Stomach (tissue), 9 donors: Measurements from ENCODE around the gene PALD1. TPM values are rescaled to one million over a fixed set of nuclear protein-coding genes. Genes with fewer than 3 reads are reported as not detected.

ENCODE experiments used
- DNase-seq, 2 donors: peaks; one replicate each; pipeline versions ENCODE4 v3.0.0 to v3.0.0-alpha.2; 2013 to 2019
- H3K27ac ChIP-seq, 5 donors: fragments of 200-600 bp in 4 of 5; sonication (generic) in 4 of 5; one replicate each; pipeline ENCODE4 v1.5.1; 2013 to 2019; ENCODE audit warnings: mild to moderate bottlenecking in 1 of 5, moderate library complexity in 1 of 5
- H3K27me3 ChIP-seq, 3 donors: fragments of 200-600 bp; sonication (generic); one replicate each; pipeline ENCODE4 v1.5.1; 2017 to 2019; ENCODE audit warnings: mixed run types in 1 of 3
- H3K36me3 ChIP-seq, 4 donors: fragments of 200-600 bp; sonication (generic); 1 replicate in 3 of 4; 2 replicates in 1 of 4; pipeline ENCODE4 v1.5.1; 2016 to 2019
- H3K4me1 ChIP-seq, 4 donors: fragments of 200-600 bp; sonication (generic); one replicate each; pipeline ENCODE4 v1.5.1; 2016 to 2019
- H3K4me3 ChIP-seq, 4 donors: fragments of 200-600 bp; sonication (generic) in 3 of 4; one replicate each; pipeline ENCODE4 v1.5.1; 2016 to 2019; ENCODE audit warnings: mild to moderate bottlenecking in 1 of 4
- H3K9me3 ChIP-seq, 4 donors: fragments of 200-600 bp; sonication (generic); one replicate each; pipeline ENCODE4 v1.5.1; 2016 to 2019
- EP300 ChIP-seq: sonication (generic); formaldehyde crosslinking; IDR thresholded peaks from one replicate; pipeline ENCODE4 v1.6.1; 2017; ENCODE audit warnings: antibody characterized with exemption
- POLR2A ChIP-seq, 4 donors: fragments of 450-650 bp; IDR thresholded peaks; one replicate each; pipeline ENCODE4 v1.6.1; 2016; ENCODE audit warnings: antibody characterized with exemption in 4 of 4, control low read depth in 2 of 4, mild to moderate bottlenecking in 1 of 4, moderate library complexity in 1 of 4
- POLR2AphosphoS5 ChIP-seq, 3 donors: sonication (generic); formaldehyde crosslinking; IDR thresholded peaks; one replicate each; pipeline ENCODE4 v1.6.1; 2016; ENCODE audit warnings: antibody characterized with exemption in 3 of 3
- WGBS, 5 donors: extraction: QIAGEN DNeasy Blood & Tissue Kit in 3 of 5; methylation state at CpG; one replicate each; pipeline versions ENCODE4 v1.1.5 to v1.1.7; 2013 to 2018; 5-methylcytosine and 5-hydroxymethylcytosine counted together
- intact Hi-C: fragments of 100-400 bp; cut with DNase I; formaldehyde crosslinking; loops from one replicate; pipeline ENCODE4 v1.15.1; 2023; ENCODE audit warnings: low total_unique reads
- polyA plus RNA-seq, 3 donors: library from polyadenylated mRNA; stranded (reverse); fragments of 200-250 nt; gene quantifications; one replicate each; pipeline ENCODE4 v1.2.3, GENCODE V29; 2013
- total RNA-seq, 5 donors: library from RNA; depleted of rRNA; stranded (reverse); fragments of >200 nt; gene quantifications; one replicate each; pipeline versions ENCODE4 v1.1.0 to v1.2.3, GENCODE V29; 2014 to 2016
- TF ChIP-seq, protein P1 (sequence below), 7 experiments: fragments of 450-650 bp in 4 of 7; fragments of 200-600 bp in 3 of 7; sonication (generic) in 3 of 7; IDR thresholded peaks; one replicate each; pipeline ENCODE4 v1.5.1; 2016 to 2019; ENCODE audit warnings: antibody characterized with exemption in 7 of 7, control low read depth in 2 of 7, mild to moderate bottlenecking in 1 of 7
- donor health status: healthy with polysubstance abuse.
- donor health status: Bipolar disorder and iron deficiency.
- donor health status: healthy.

PALD1 gene
- total and polyA plus RNA-seq, 8 donors: 2.4 to 25.1 (median 4.0) TPM

DNA sequence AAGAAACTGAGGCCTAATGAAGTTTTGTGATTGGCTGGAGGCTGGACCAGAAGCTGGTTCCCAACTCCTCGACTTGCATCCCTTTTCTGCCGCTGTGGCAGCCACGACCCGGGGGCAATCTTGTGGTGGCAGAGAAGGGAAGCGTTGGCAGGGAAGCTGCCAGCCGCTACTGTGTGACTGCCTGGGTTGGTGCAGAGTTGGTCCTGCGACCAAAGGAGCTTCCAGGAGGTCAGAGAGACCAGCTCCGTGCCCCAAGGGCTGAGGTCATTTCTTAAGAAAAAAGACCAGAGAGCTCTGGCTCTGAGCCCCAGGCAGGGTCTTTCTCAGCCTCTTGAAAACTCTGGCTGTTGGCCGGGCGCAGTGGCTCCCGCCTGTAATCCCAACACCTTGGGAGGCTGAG lies 76.8 kb downstream of the PALD1 start:
- Histone ChIP-seq H3K27me3 (no peaks in the 10 kb centered on the region), H3K9me3 (no peaks in the 10 kb centered on the region), H3K27ac (no peak overlapping the region), H3K4me1 (peaks cover 7 to 35% (median 18%) of the 10 kb centered on the region in 4 donors), H3K4me3 (no peak overlapping the region), H3K36me3 (peaks cover 0 to 33% (median 0%) of the 10 kb centered on the region in 4 donors)
- 79 to 88% (median 83%) methylated on average over 11 of the region's 11 CpGs for WGBS, 5 donors
- TF ChIP-seq EP300 (no peak), POLR2AphosphoS5 (IDR thresholded peaks at IDR 0.05) (no peak), POLR2A (IDR thresholded peaks at IDR 0.05) (no peak)
- TF ChIP-seq, protein P1, sequence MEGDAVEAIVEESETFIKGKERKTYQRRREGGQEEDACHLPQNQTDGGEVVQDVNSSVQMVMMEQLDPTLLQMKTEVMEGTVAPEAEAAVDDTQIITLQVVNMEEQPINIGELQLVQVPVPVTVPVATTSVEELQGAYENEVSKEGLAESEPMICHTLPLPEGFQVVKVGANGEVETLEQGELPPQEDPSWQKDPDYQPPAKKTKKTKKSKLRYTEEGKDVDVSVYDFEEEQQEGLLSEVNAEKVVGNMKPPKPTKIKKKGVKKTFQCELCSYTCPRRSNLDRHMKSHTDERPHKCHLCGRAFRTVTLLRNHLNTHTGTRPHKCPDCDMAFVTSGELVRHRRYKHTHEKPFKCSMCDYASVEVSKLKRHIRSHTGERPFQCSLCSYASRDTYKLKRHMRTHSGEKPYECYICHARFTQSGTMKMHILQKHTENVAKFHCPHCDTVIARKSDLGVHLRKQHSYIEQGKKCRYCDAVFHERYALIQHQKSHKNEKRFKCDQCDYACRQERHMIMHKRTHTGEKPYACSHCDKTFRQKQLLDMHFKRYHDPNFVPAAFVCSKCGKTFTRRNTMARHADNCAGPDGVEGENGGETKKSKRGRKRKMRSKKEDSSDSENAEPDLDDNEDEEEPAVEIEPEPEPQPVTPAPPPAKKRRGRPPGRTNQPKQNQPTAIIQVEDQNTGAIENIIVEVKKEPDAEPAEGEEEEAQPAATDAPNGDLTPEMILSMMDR (IDR thresholded peaks at IDR 0.05): no peak
- intact Hi-C loops: no loop called here
- no peak for DNase-seq

DNA sequence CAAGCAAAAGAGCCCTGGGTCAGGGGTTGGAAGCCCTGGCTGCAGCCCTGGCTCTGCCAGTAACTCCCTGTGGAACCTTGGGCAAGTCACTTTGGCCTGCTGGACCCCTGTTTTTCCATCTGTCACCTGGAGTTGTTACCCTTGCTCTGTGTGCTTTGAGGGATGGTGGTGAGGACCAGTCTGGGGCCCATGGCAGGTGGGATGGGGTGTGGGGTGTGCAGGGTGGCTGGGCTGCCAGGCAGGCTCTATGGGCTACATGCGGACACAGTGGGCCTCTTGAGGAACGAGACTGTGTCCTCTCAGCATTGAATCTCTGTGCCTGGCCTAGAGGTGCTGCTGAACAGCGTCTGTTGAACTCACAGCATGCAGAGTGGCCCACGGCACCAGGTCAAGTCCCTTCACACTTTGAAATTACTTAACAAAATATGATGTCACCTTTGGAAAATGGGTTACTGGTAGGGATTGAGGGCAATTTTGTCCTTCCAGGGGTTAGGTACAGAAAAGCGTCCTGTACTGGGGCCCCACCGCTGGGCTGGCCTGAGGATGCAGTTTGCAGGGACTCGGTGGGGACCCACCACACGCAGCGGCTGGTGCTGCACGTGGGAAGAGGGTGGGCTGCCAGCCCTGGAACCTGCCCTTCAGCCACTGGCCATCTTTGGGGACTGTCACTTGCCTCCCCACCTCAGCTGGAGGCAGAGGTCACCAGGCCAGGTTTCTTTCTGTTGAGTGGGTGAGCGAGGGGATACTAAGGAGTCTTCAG lies 78.7 kb downstream of the PALD1 start:
- H3K4me3 ChIP-seq: no peak overlapping the region
- H3K4me1 ChIP-seq: peaks cover 7 to 40% (median 27%) of the 10 kb centered on the region in 4 donors
- DNase-seq: no peak
- no peaks in the 10 kb centered on the region for H3K27me3 ChIP-seq
- intact Hi-C loops: no loop called here
- WGBS, 5 donors: 90 to 97% (median 94%) methylated on average over 7 to 11 of the region's 11 CpGs
- H3K27ac ChIP-seq: no peak overlapping the region
- H3K9me3 ChIP-seq: no peaks in the 10 kb centered on the region
- TF ChIP-seq, protein P1 (IDR thresholded peaks at IDR 0.05): no peak
- TF ChIP-seq POLR2AphosphoS5 (IDR thresholded peaks at IDR 0.05): no peak
- TF ChIP-seq EP300: no peak
- no peak for TF ChIP-seq POLR2A (IDR thresholded peaks at IDR 0.05)
- H3K36me3 ChIP-seq: peaks cover 0 to 33% (median 0%) of the 10 kb centered on the region in 4 donors

DNA sequence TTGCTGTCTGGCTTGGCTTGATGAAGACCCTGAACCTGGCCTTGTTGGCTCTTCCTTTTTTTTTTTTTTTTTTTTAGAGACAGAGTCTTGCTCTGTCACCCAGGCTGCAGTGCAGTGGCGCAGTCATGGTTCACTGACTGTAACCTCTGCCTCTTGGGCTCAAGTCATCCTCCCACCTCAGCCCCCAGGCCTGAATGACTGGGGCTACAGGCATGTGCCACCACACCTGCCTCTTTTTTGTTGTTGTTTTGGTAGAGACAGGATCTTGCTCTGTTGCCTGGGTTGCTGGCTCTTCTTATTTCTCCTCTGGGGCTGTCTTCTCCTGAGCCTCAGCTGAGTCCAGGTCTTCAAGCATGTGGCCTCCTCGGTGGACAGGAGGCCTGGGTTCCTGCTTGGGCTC lies 79.3 kb downstream of the PALD1 start:
- intact Hi-C loops: no loop called here
- Histone ChIP-seq H3K27ac (no peak overlapping the region), H3K4me3 (no peak overlapping the region), H3K9me3 (no peaks in the 10 kb centered on the region), H3K27me3 (no peaks in the 10 kb centered on the region), H3K36me3 (peaks cover 0 to 33% (median 0%) of the 10 kb centered on the region in 4 donors), H3K4me1 (peaks cover 7 to 37% (median 26%) of the 10 kb centered on the region in 4 donors)
- DNase-seq: no peak
- 65 to 100% (median 71%) methylated on average over 2 of the region's 2 CpGs for WGBS, 5 donors
- TF ChIP-seq EP300 (no peak), POLR2AphosphoS5 (IDR thresholded peaks at IDR 0.05) (no peak), POLR2A (IDR thresholded peaks at IDR 0.05) (no peak)
- TF ChIP-seq, protein P1 (IDR thresholded peaks at IDR 0.05): no peak

DNA sequence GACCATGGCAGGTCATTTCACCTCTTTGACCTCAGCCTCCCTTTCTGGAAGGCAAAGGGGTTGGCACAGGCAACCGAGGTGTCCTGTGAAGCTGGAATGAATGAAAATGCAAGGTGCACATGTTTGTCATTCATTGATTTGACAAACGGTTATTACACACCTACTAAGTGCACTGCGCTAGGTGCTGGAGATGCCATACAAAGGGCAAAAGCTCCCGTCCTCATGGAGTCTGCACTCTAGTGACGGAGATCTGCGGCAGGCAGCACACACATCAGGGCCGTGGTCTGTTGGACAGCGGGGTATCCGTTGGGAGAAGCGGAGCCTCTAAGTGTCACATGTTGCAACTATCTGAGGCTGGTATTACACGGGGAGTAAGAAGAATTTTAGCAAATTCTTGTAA lies 79.7 kb downstream of the PALD1 start:
- TF ChIP-seq, protein P1 (IDR thresholded peaks at IDR 0.05): no peak
- TF ChIP-seq POLR2AphosphoS5 (IDR thresholded peaks at IDR 0.05) (no peak), POLR2A (IDR thresholded peaks at IDR 0.05) (no peak), EP300 (no peak)
- H3K4me1 ChIP-seq: peaks cover 7 to 37% (median 25%) of the 10 kb centered on the region in 4 donors
- 88 to 93% (median 89%) methylated on average over 11 of the region's 11 CpGs for WGBS, 5 donors
- H3K36me3 ChIP-seq: peaks cover 0 to 32% (median 0%) of the 10 kb centered on the region in 4 donors
- H3K9me3 ChIP-seq: no peaks in the 10 kb centered on the region
- no peak overlapping the region for H3K4me3 ChIP-seq
- no peak overlapping the region for H3K27ac ChIP-seq
- H3K27me3 ChIP-seq: no peaks in the 10 kb centered on the region
- DNase-seq: no peak
- intact Hi-C loops: no loop called here
